ENCODE data around the gene ERCC2.
"Not testable (repeated sequence)": the region's sequence is repeated elsewhere in the genome, so short reads cannot be mapped to it uniquely, and the experiment has no call there.

GRCh38 chr19:45309322-45309721, 61.1 kb downstream of the ERCC2 start:
- TF ChIP-seq CTCF (IDR thresholded peaks at IDR 0.05; ENCODE audit: insufficient read depth, low read depth, low read length); EZH2 (IDR thresholded peaks at IDR 0.05; ENCODE audit: insufficient read depth, low read length): not testable (repeated sequence)
